GM12878 (cell line): ENCODE results near the gene CCDC74B. TPM values are rescaled to one million over a fixed set of nuclear protein-coding genes. Genes with fewer than 3 reads are reported as not detected.
A peak's percentile ranks its signal among the peaks of the same experiment; 100 is the strongest.
"Not testable (repeated sequence)": the region's sequence is repeated elsewhere in the genome, so short reads cannot be mapped to it uniquely, and the experiment has no call there.

Experiments
- ATAC-seq: fragments of 200-7000 bp; cut with Tn5 transposase; 3 replicates; pipeline ENCODE4 v1.9.1; 2020; ENCODE audit warnings: mild to moderate bottlenecking, moderate library complexity
- BruUV-seq: library from RNA; stranded (reverse); fragments of 400-500 nt; replicated peaks from 2 replicates; lab custom pipeline; 2021; lab: Mats Ljungman, UMichigan
- CTCF ChIA-PET: fragments of 300-600 bp; sonication (Branson Sonifier 250); formaldehyde crosslinking; extraction: SDS; loops from one replicate; lab custom pipeline; 2021; ENCODE audit warnings: inconsistent platforms; lab: Yijun Ruan, JAX
- POLR2A ChIA-PET: fragments of 350-600 bp; formaldehyde crosslinking; extraction: SDS; loops from one replicate; lab custom pipeline; 2021; ENCODE audit warnings: inconsistent platforms; lab: Charles Lee
- RAD21 ChIA-PET: fragments of 300-600 bp; sonication (Branson Sonifier 250); formaldehyde crosslinking; loops from one replicate; lab custom pipeline; 2023; ENCODE audit warnings: antibody characterized with exemption; ENCODE audit not compliant: unreplicated experiment; lab: Charles Lee
- SMC1A ChIA-PET: fragments of 300-600 bp; sonication (Branson Sonifier 250); formaldehyde crosslinking; loops from one replicate; lab custom pipeline; 2023; ENCODE audit not compliant: unreplicated experiment, uncharacterized antibody; lab: Charles Lee
- DNase-seq: peaks from one replicate; pipeline ENCODE4 v3.0.0-alpha.2; 2011; ENCODE audit warnings: low read depth, low spot score
- FAIRE-seq: peaks from 3 replicates; lab custom pipeline; 2011; peaks lifted over from hg19 to GRCh38; lab: Jason Lieb, UNC
- H2AFZ ChIP-seq: 2 replicates; pipeline ENCODE4 v1.6.0; 2011; ENCODE audit warnings: low read depth, low read length, control low read depth; ENCODE audit not compliant: control insufficient read depth
- H3K27ac ChIP-seq: 2 replicates; pipeline ENCODE4 v1.5.1; 2011; ENCODE audit warnings: control low read depth; ENCODE audit not compliant: control insufficient read depth, insufficient read depth
- H3K27me3 ChIP-seq, 2 experiments: replicated peaks in 1 of 2; 2 replicates each; pipeline versions ENCODE4 v1.6.0 to v1.6.1; 2011; ENCODE audit warnings: low read length in 1 of 2; ENCODE audit not compliant: control insufficient read depth in 2 of 2, insufficient read depth in 2 of 2
- H3K36me3 ChIP-seq, 2 experiments: 2 replicates each; pipeline ENCODE4 v1.5.1; 2011; ENCODE audit warnings: low read length in 1 of 2; ENCODE audit not compliant: control insufficient read depth in 2 of 2, insufficient read depth in 2 of 2
- H3K4me1 ChIP-seq: 2 replicates; pipeline ENCODE4 v1.6.1; 2011; ENCODE audit warnings: mild to moderate bottlenecking, low read length, moderate library complexity, mixed read lengths; ENCODE audit not compliant: control insufficient read depth, insufficient read depth
- H3K4me2 ChIP-seq: 2 replicates; pipeline ENCODE4 v1.6.0; 2011; ENCODE audit warnings: control low read depth; ENCODE audit not compliant: control insufficient read depth, insufficient read depth
- H3K4me3 ChIP-seq: fragments of 200-600 bp; sonication (generic); 2 replicates; pipeline ENCODE4 v1.5.1; 2016
- H3K79me2 ChIP-seq: 2 replicates; pipeline ENCODE4 v1.6.0; 2011; ENCODE audit warnings: low read length; ENCODE audit not compliant: control insufficient read depth, insufficient read depth
- H3K9ac ChIP-seq: 2 replicates; pipeline ENCODE4 v1.8.0; 2011; ENCODE audit warnings: low read length, control low read depth, mixed read lengths; ENCODE audit not compliant: control insufficient read depth, insufficient read depth
- H3K9me3 ChIP-seq: replicated peaks from 3 replicates; pipeline ENCODE4 v1.5.1; 2011; ENCODE audit warnings: mild to moderate bottlenecking, low read length; ENCODE audit not compliant: control insufficient read depth, insufficient read depth
- H4K20me1 ChIP-seq: 2 replicates; pipeline ENCODE4 v1.6.0; 2011; ENCODE audit not compliant: control insufficient read depth, insufficient read depth
- BHLHE40 ChIP-seq, 2 experiments: fragments of 450-650 bp in 1 of 2; IDR thresholded peaks; 2 replicates each; pipeline ENCODE4 v1.6.1; 2011 to 2017; ENCODE audit warnings: low read depth in 2 of 2, borderline replicate concordance in 1 of 2, improper control_type of control experiment in 1 of 2, low read length in 1 of 2, mild to moderate bottlenecking in 1 of 2
- DPF2 ChIP-seq: fragments of 450-650 bp; IDR thresholded peaks from 2 replicates; pipeline ENCODE4 v1.6.1; 2017; ENCODE audit warnings: mild to moderate bottlenecking
- GABPA ChIP-seq: IDR thresholded peaks from 2 replicates; pipeline ENCODE4 v1.6.1; 2014; ENCODE audit warnings: antibody characterized with exemption, low read depth, mild to moderate bottlenecking, inconsistent platforms
- GATAD2B ChIP-seq: fragments of 450-650 bp; conservative IDR thresholded peaks from 2 replicates; pipeline ENCODE4 v1.6.1; 2017; ENCODE audit warnings: low read depth, mild to moderate bottlenecking, moderate library complexity
- HDGF ChIP-seq: fragments of 450-650 bp; IDR thresholded peaks from 2 replicates; pipeline ENCODE4 v1.6.1; 2016; ENCODE audit warnings: antibody characterized with exemption
- IKZF1 ChIP-seq: fragments of 450-650 bp; conservative IDR thresholded peaks from 2 replicates; pipeline ENCODE4 v1.6.1; 2017; ENCODE audit warnings: antibody characterized with exemption, mild to moderate bottlenecking
- IKZF2 ChIP-seq, 2 experiments: fragments of 450-650 bp; IDR thresholded peaks; 2 replicates each; pipeline ENCODE4 v1.6.1; 2017; ENCODE audit warnings: mild to moderate bottlenecking in 2 of 2, moderate library complexity in 2 of 2
- RUNX3 ChIP-seq: IDR thresholded peaks from 2 replicates; pipeline ENCODE4 v1.6.1; 2012; ENCODE audit warnings: low read length, inconsistent platforms
- ZNF687 ChIP-seq: fragments of 450-650 bp; IDR thresholded peaks from 2 replicates; pipeline ENCODE4 v1.6.1; 2017; ENCODE audit warnings: mild to moderate bottlenecking, moderate library complexity
- WGBS: methylation state at CpG from one replicate; pipeline ENCODE4 v1.1.6; 2016; ENCODE audit warnings: low lambda C conversion rate; ENCODE audit not compliant: insufficient replicate concordance, insufficient coverage; ENCODE audit errors: missing lambda C conversion rate; 5-methylcytosine and 5-hydroxymethylcytosine counted together
- in situ Hi-C: fragments of 300-500 bp; cut with MboI; formaldehyde crosslinking; loops from 9 replicates; pipeline ENCODE4 v1.14.3; 2018; ENCODE audit warnings: mixed read lengths
- intact Hi-C: fragments of 100-400 bp; cut with micrococcal nuclease; formaldehyde crosslinking; loops from one replicate; pipeline ENCODE4 v1.14.2; 2022; ENCODE audit not compliant: unreplicated experiment
- polyA plus RNA-seq, 11 experiments: library from polyadenylated mRNA; depleted of rRNA in 4 of 11; unstranded in 6 of 11; stranded (reverse) in 5 of 11; fragments of >200 nt; fragmentation: Nextera tagmentation in 4 of 11; fragmentation: Illumina TruSeq in 1 of 11; extraction: Ambion mirVana in 4 of 11; extraction: Trizol in 1 of 11; gene quantifications; 1 replicate in 1 of 11; 2 replicates in 10 of 11; pipeline versions ENCODE4 v1.2.1 to v1.2.3, GENCODE V29; 2011 to 2016; ENCODE audit warnings: inconsistent platforms in 2 of 11, missing spikeins in 2 of 11, low read depth in 1 of 11
- total RNA-seq, 4 experiments: library from RNA; depleted of rRNA in 3 of 4; stranded (reverse); fragments of >200 nt in 3 of 4; fragmentation: Illumina TruSeq in 1 of 4; extraction: Trizol in 1 of 4; gene quantifications; 2 replicates each; pipeline versions ENCODE4 v1.2.1 to v1.2.3, GENCODE V29; 2013 to 2021

CCDC74B gene
- total and polyA plus RNA-seq, 10 of the 15 experiments (the other 5 are each of a cell fraction or from before 2014, with no cell fraction given) = 0.52 to 21.2 (median 9.7) TPM

- TF ChIP-seq GABPA = peak; percentile 53; the same call in 1 of the 2 replicates
- TF ChIP-seq, all 136 proteins: peak for 29; not testable (repeated sequence) for 107
Observed at GRCh38 chr2:130157825-130158514, 13.1 kb upstream of the CCDC74B start (continued).

DNA sequence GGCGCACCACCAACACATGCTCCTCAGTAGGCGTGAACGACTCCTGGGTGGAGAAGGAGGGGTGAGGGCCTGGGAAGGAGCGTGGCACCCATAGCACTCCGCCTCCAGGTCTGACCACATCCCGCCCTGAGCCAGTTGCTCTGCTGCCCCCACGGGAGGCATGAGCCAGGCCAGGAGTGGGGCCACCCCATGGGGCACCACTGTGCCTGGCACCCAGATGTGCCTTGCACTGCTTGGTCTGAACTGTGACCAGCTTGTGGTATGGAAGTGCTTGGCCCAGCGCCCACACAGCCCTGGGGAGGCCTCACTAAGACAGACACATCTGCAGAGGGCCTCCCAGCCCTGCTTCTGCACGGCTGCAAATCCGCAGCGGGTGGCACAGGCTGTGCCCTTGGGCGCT lies 12.4 kb upstream of the CCDC74B start:
- POLR2A ChIA-PET = not testable (repeated sequence)
- peak; percentile 68 for ATAC-seq

More for the DNA sequence above, 12.4 kb upstream of the CCDC74B start:
- peak overlapping the region; percentile 75 for H3K27ac ChIP-seq
- peak; percentile 37 for DNase-seq
- H3K4me3 ChIP-seq, BruUV-seq, H3K9me3 ChIP-seq, H2AFZ ChIP-seq, H3K4me2 ChIP-seq, intact Hi-C loops, FAIRE-seq, H3K79me2 ChIP-seq, H4K20me1 ChIP-seq, H3K27me3 ChIP-seq: not testable (repeated sequence)
- peaks cover 0 to 18% of the 10 kb centered on the region in 2 experiments; a peak in 2 of 4 replicates for H3K36me3 ChIP-seq
- ChIA-PET SMC1A (interaction anchor here (0.7 to 1.4 kb wide), 2 partner anchors 24 to 173 kb away, joined by 4 to 5 read pairs; partner anchors contain the start of gene SMPD4), RAD21 (interaction anchor here (1.0 kb wide), 2 partner anchors 24 to 175 kb away, joined by 3 to 4 read pairs; partner anchors contain the start of gene SMPD4), CTCF (interaction anchor here (0.6 to 1.4 kb wide), 5 partner anchors 24 to 209 kb away, joined by 3 to 4 read pairs (median 3); partner anchors contain the start of gene SMPD4)
- WGBS = 10% methylated on average over 9 of the region's 12 CpGs
- in situ Hi-C loops = loop anchor here (5.0 to 10.0 kb wide), 2 partner anchors 180 to 1517 kb away; no protein-coding TSS in a partner anchor
- H3K4me1 ChIP-seq = peaks cover 18% of the 10 kb centered on the region
- H3K9ac ChIP-seq = peak overlapping the region; percentile 34; the same call in 1 of the 2 replicates
- peak; percentile 49 for TF ChIP-seq RUNX3
- TF ChIP-seq ZNF687 = peak; percentile 30; the same call in 1 of the 2 replicates
- 0 out of 2 replicates have a peak, but pooled peaks have one; percentile 51 for TF ChIP-seq DPF2
- TF ChIP-seq GATAD2B = peak; percentile 36; the same call in 1 of the 2 replicates
- TF ChIP-seq HDGF = peak; percentile 44; the same call in 1 of the 2 replicates
- peak in 1 of 2 experiments; percentile 49; a peak in 2 of 4 replicates for TF ChIP-seq BHLHE40 (IDR thresholded peaks at IDR 0.05; ENCODE audit: borderline replicate concordance in 1 of 2, low read depth in 2 of 2, low read length in 1 of 2)
- TF ChIP-seq IKZF1 = peak; percentile 1; the same call in 1 of the 2 replicates
- TF ChIP-seq IKZF2 (IDR thresholded peaks at IDR 0.05) = peak in 1 of 2 experiments; percentile 6; a peak in 1 of 4 replicates
- TF ChIP-seq, all 136 proteins: peak for 8; not testable (repeated sequence) for 128
